ENCODE data around the gene NDUFB8.

NDUFB8 gene

GRCh38 chr10:100507357-100507732 lies 22.3 kb downstream of the NDUFB8 start:
- DNase-seq (ENCODE audit: low read depth) = no peak

GRCh38 chr10:100506596-100507356 lies 22.9 kb downstream of the NDUFB8 start:
- DNase-seq (ENCODE audit: low read depth) = no peak

GRCh38 chr10:100505164-100505563 lies 24.5 kb downstream of the NDUFB8 start:
- DNase-seq (ENCODE audit: low read depth) = no peak

- no peak for DNase-seq (ENCODE audit: low read depth)
These were observed 25.6 kb downstream of the NDUFB8 start for GRCh38 chr10:100504096-100504495.

- DNase-seq (ENCODE audit: low read depth) = no peak
These were observed 26.7 kb downstream of the NDUFB8 start for GRCh38 chr10:100502926-100503494.

GRCh38 chr10:100501423-100501822 lies 28.2 kb downstream of the NDUFB8 start:
- DNase-seq (ENCODE audit: low read depth) = no peak

- DNase-seq (ENCODE audit: low read depth) = no peak
These were observed 31.6 kb downstream of the NDUFB8 start for GRCh38 chr10:100498059-100498458.

GRCh38 chr10:100496567-100496966 lies 33.1 kb downstream of the NDUFB8 start:
- DNase-seq (ENCODE audit: low read depth) = no peak

- DNase-seq (ENCODE audit: low read depth) = no peak
These were observed 39.1 kb downstream of the NDUFB8 start for GRCh38 chr10:100490531-100490930.

- no peak for DNase-seq (ENCODE audit: low read depth)
These were observed 40.3 kb downstream of the NDUFB8 start for GRCh38 chr10:100489396-100489795.

- DNase-seq (ENCODE audit: low read depth) = no peak
These were observed 42.1 kb downstream of the NDUFB8 start for GRCh38 chr10:100487529-100487928.

- DNase-seq (ENCODE audit: low read depth) = no peak
These were observed 43.7 kb downstream of the NDUFB8 start for GRCh38 chr10:100485801-100486495.

- no peak for DNase-seq (ENCODE audit: low read depth)
These were observed 44.3 kb downstream of the NDUFB8 start for GRCh38 chr10:100485366-100485765.

- DNase-seq (ENCODE audit: low read depth) = no peak
These were observed 45.6 kb downstream of the NDUFB8 start for GRCh38 chr10:100483876-100484666.

- no peak for DNase-seq (ENCODE audit: low read depth)
These were observed 46.9 kb downstream of the NDUFB8 start for GRCh38 chr10:100482834-100483185.

- DNase-seq (ENCODE audit: low read depth) = no peak
These were observed 47.4 kb downstream of the NDUFB8 start for GRCh38 chr10:100482181-100482833.

GRCh38 chr10:100481462-100482081 lies 48.1 kb downstream of the NDUFB8 start:
- no peak for DNase-seq (ENCODE audit: low read depth)

GRCh38 chr10:100480002-100480401 lies 49.7 kb downstream of the NDUFB8 start:
- DNase-seq (ENCODE audit: low read depth) = no peak

- DNase-seq (ENCODE audit: low read depth) = no peak
These were observed 50.6 kb downstream of the NDUFB8 start for GRCh38 chr10:100479037-100479436.

- DNase-seq (ENCODE audit: low read depth) = no peak
These were observed 51.7 kb downstream of the NDUFB8 start for GRCh38 chr10:100477970-100478369.

Data from HS-27A (cell line).